GM12874 (cell line): ENCODE data around the gene ZDHHC4.

Experiments used
- CTCF ChIP-seq: IDR thresholded peaks from 2 replicates; pipeline ENCODE4 v1.5.1; 2011; ENCODE audit warnings: low read depth, mild to moderate bottlenecking, control low read depth, low read length, moderate library complexity; ENCODE audit not compliant: insufficient read depth

The ZDHHC4 gene

DNA sequence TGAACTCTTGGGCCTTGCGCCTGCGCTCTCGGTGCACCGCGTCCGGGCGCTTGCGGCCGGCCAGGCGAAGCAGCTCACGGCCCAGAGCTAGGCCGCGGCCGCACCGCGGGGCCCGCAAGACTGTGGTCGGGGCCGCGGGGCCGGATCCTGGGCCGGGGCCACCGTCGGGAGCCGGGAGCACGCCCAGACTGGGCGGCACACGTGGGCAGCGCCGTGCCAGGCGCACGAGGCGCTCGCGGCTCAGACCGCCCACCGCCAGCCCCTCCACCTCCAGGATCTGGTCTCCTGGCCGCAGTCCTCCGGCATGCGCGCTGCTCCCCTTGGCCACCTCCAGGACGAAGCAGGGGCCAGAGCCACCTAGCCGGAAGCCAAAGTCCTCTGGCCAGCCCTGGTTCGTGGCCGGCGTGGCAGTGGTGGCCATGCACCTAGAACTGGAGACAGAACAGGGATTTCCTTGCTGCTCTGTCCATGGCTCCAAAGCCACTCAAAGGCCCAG, 26.2 kb upstream of the ZDHHC4 start, which contains the start of gene GRID2IP:
Gene GRID2IP, minus strand, starts transcription at position 446 of the 496 bp plus-strand sequence. Its CDS starts 25 bp downstream, at position 421.
- TF ChIP-seq CTCF, result no peak

DNA sequence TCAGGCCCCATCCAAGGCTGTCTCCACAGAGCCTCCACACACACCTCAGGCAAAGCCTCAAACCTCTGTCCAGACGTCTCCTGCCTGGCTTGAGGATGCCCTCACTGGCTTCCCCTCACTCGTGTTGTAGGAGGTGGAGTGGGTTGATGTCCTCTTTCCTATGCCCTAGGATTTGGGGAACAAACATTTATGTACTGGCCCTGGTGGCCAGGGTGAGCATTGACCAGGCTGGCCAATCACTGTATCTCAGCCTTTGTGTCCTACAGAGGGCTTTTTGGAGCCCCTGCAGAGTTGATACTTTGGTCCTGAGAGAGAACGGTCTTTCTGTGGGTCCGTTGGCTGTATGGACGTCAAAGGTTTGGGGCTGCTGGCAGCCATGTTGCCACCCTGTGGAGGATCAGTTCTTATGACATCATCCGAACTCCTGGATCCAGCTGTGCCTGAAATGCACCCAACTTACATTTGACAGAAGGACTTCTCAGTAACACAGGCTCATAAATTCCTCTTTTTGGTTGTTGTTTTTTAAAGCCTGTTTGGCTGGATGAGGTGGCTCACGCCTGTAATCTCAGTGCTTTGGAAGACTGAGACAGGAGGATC, 23.7 kb upstream of the ZDHHC4 start:
- no peak for TF ChIP-seq CTCF

DNA sequence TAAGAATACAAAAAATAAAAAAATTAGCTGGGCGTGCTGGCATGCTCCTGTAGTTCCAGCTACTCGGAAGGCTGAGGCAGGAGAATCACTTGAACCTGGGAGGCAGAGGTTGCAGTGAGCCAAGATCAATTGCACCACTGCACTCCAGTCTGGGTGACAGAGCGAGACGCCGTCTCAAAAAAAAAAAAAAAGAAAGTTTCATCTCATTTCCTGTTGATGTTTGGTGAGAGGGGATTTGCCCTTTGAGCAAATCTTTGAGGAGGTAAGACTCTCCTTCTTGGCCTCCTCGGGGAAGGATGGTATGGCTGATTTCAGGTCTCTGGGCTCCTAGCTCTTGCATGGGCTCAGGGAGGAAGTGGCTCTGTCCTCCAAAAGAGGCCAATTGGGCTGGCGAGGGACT, 22.4 kb upstream of the ZDHHC4 start:
- TF ChIP-seq CTCF, result no peak

DNA sequence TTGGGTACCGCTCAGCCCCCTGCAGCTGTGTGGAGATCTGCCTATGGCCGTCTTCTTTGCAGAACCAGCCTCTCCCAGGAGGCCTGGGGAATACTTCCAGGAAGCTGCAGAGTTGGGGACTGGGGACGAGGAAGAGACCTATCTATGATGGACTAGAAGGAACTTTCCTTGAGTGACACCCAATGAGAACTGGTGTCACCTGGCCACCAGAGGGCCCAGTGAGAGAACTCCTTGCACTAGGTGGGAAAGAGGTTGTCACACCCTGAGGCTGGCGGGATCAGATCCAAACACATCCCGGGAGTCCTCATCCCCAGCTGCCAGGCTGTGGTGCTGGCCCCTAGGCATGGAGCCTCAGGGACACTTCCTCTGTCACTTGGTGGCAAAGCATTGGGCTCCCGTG, 21.1 kb upstream of the ZDHHC4 start:
- TF ChIP-seq CTCF, result peak; percentile 41

- TF ChIP-seq CTCF, result peak; percentile 37; the same call in 1 of the 2 replicates
These were observed 18.4 kb upstream of the ZDHHC4 start for GRCh38 chr7:6558837-6559236.

DNA sequence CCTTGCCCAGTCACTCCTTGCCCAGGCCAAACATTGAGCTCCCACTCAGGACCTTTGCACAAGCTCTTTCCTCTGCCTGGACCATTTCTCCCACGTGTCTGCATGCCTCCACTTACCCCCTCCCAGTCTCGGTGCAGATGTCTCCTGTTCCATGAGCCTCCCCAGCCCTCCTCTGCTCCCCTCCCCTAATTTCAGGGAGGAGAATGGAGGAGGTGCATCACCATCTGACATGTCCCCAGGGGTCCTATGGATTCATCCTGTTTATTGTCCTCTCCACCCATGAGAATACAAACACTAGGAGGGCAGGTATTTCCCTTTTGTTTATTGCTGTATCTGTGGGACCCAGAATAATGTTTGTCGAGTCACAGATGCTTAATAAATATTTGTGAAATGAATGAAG, 17.4 kb upstream of the ZDHHC4 start:
- TF ChIP-seq CTCF, result no peak

GRCh38 chr7:6562106-6562505, 15.1 kb upstream of the ZDHHC4 start:
- no peak for TF ChIP-seq CTCF
